ENCODE measurements around the gene DMRTC2. TPM values are rescaled to one million over a fixed set of nuclear protein-coding genes. Genes with fewer than 3 reads are reported as not detected.

Gene DMRTC2
- total and polyA plus RNA-seq, 9 of the 15 experiments (the other 6 are each of a cell fraction or from before 2014, with no cell fraction given), result 0.03 TPM; not detected in 8

DNA sequence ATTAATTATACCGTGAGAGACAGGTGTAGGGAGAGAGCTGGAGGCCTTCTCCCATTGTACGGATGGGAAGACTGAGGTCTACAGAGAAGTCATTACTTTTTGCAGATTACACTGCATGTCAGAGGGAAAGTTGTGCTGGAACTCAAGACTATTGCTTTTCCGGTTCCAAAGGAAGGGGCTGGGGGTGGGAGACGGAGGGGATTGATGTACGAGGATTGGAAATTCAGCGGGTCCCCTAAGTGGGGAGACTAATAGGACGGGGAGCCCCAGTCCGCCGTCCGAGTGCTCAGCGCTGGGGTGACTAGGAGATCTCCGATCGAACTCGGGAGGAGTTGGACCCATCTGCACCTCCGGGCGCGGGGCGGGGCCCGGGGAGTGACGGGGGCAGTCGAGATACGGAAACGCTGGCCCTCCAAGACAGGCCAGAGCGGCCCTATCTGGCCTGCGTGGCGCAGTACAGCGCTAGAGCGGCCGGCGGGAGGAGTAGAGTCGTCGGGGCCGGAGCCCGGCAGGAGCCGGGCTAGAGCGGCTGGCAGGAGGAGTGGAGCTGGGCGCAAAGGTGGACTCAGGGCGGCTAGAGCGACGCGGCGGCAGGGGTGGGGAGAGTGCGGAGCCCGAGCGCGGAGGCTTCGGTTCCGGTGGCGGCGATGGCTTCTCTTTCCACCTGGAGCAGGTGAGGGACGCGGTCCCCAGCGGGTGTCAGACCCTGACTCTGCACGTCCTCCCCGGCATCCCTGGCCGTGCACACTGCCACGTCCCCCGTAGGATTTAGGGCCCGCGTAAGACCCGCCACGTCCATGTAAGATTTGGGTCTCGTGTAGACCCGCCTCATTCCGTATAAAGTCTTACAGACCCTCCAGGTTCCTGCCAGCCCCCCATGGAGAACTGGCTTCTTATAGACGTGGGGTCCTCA, 39.2 kb downstream of the DMRTC2 start (continued):
- no peak for TF ChIP-seq NR2F6 (CRISPR knock-in tag; IDR thresholded peaks at IDR 0.05)
- TF ChIP-seq CTCFL (IDR thresholded peaks at IDR 0.05; ENCODE audit: borderline replicate concordance, insufficient read depth, low read depth, low read length, poor library complexity, severe bottlenecking), result peak; percentile 80
- TF ChIP-seq, protein P1, sequence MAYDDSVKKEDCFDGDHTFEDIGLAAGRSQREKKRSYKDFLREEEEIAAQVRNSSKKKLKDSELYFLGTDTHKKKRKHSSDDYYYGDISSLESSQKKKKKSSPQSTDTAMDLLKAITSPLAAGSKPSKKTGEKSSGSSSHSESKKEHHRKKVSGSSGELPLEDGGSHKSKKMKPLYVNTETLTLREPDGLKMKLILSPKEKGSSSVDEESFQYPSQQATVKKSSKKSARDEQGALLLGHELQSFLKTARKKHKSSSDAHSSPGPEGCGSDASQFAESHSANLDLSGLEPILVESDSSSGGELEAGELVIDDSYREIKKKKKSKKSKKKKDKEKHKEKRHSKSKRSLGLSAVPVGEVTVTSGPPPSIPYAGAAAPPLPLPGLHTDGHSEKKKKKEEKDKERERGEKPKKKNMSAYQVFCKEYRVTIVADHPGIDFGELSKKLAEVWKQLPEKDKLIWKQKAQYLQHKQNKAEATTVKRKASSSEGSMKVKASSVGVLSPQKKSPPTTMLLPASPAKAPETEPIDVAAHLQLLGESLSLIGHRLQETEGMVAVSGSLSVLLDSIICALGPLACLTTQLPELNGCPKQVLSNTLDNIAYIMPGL (CRISPR knock-in tag; IDR thresholded peaks at IDR 0.05), result 0 out of 2 replicates have a peak, but pooled peaks have one; percentile 1
- peak; percentile 81; the same call in 1 of the 2 replicates for TF ChIP-seq XRCC5 (IDR thresholded peaks at IDR 0.05; ENCODE audit: low read depth, low read length)
- TF ChIP-seq ZNF407 (IDR thresholded peaks at IDR 0.05; ENCODE audit: low read depth), result no peak
- TF ChIP-seq ZNF143 (CRISPR knock-in tag; IDR thresholded peaks at IDR 0.05), result no peak
- no peak for TF ChIP-seq NELFE (IDR thresholded peaks at IDR 0.05; ENCODE audit: insufficient read depth, insufficient read length)
- no peak for TF ChIP-seq POLR3A (IDR thresholded peaks at IDR 0.05; ENCODE audit: borderline replicate concordance, extremely low read depth, insufficient read depth, insufficient read length)
- 0 out of 2 replicates have a peak, but pooled peaks have one; percentile 22 for TF ChIP-seq SAFB (IDR thresholded peaks at IDR 0.05; ENCODE audit: borderline replicate concordance, low read depth, low read length)
- peak; percentile 69 for TF ChIP-seq ERF (CRISPR knock-in tag; IDR thresholded peaks at IDR 0.05)
- TF ChIP-seq CREB5 (CRISPR knock-in tag; IDR thresholded peaks at IDR 0.05), result no peak
